ENCODE results near the gene ZNF213. TPM values are rescaled to one million over a fixed set of nuclear protein-coding genes. Genes with fewer than 3 reads are reported as not detected.

Gene ZNF213
- total and polyA plus RNA-seq, 12 donors: 2.6 to 19.5 (median 12.2) TPM

- intact Hi-C loops (cut with DNase I): loop anchor here in 1 of 2 donors (10.0 kb wide), 1 partner anchor 119 kb away; no protein-coding TSS in a partner anchor
- Histone ChIP-seq H3K27ac (no peak overlapping the region), H3K36me3 (replicated peaks in 1 of 2) (no peaks in the 10 kb centered on the region), H3K27me3 (peaks cover 86% of the 10 kb centered on the region), H3K4me3 (no peak overlapping the region), H3K4me1 (replicated peaks in 1 of 2) (peaks cover 0 to 6% of the 10 kb centered on the region in 2 donors), H3K9me3 (replicated peaks in 1 of 3) (no peaks in the 10 kb centered on the region)
- TF ChIP-seq CTCF (IDR thresholded peaks at IDR 0.05) (no peak), POLR2A (IDR thresholded peaks at IDR 0.05) (no peak)
- 8 to 11% (median 10%) methylated on average over 24 of the region's 24 CpGs for WGBS, 4 donors
- no peak for DNase-seq
Measured at GRCh38 chr16:3173892-3174617, 39.2 kb downstream of the ZNF213 start.

- Histone ChIP-seq H3K9me3 (replicated peaks in 1 of 3) (no peaks in the 10 kb centered on the region), H3K27me3 (peaks cover 87% of the 10 kb centered on the region), H3K4me1 (replicated peaks in 1 of 2) (peaks cover 0 to 6% of the 10 kb centered on the region in 2 donors), H3K27ac (no peak overlapping the region), H3K4me3 (no peak overlapping the region), H3K36me3 (replicated peaks in 1 of 2) (no peaks in the 10 kb centered on the region)
- WGBS, 4 donors: 23 to 34% (median 25%) methylated on average over 16 to 28 of the region's 28 CpGs
- intact Hi-C loops (cut with DNase I): loop anchor here in 1 of 2 donors (10.0 kb wide), 1 partner anchor 120 kb away; no protein-coding TSS in a partner anchor
- no peak for TF ChIP-seq CTCF (IDR thresholded peaks at IDR 0.05)
- no peak for DNase-seq
Measured at GRCh38 chr16:3174618-3175148, 39.9 kb downstream of the ZNF213 start.

GRCh38 chr16:3175157-3176093, 40.6 kb downstream of the ZNF213 start:
- peaks cover 0 to 6% of the 10 kb centered on the region in 2 donors for H3K4me1 ChIP-seq (replicated peaks in 1 of 2)
- no peak overlapping the region for H3K4me3 ChIP-seq
- no peaks in the 10 kb centered on the region for H3K36me3 ChIP-seq (replicated peaks in 1 of 2)
- no peak for DNase-seq
- no peak overlapping the region for H3K27ac ChIP-seq
- peaks cover 87% of the 10 kb centered on the region for H3K27me3 ChIP-seq
- WGBS, 4 donors: 10 to 31% (median 20%) methylated on average over 10 to 39 of the region's 39 CpGs
- no peak for TF ChIP-seq POLR2A (IDR thresholded peaks at IDR 0.05)
- no peak for TF ChIP-seq CTCF (IDR thresholded peaks at IDR 0.05)
- intact Hi-C loops (cut with DNase I): loop anchor here in 1 of 2 donors (10.0 kb wide), 1 partner anchor 121 kb away; no protein-coding TSS in a partner anchor
- H3K9me3 ChIP-seq (replicated peaks in 1 of 3): no peaks in the 10 kb centered on the region

GRCh38 chr16:3179651-3180050, 44.8 kb downstream of the ZNF213 start:
- Histone ChIP-seq H3K9me3 (replicated peaks in 1 of 3) (no peaks in the 10 kb centered on the region), H3K27me3 (peaks cover 86% of the 10 kb centered on the region), H3K27ac (no peak overlapping the region), H3K4me1 (replicated peaks in 1 of 2) (peaks cover 0 to 9% of the 10 kb centered on the region in 2 donors), H3K4me3 (no peak overlapping the region), H3K36me3 (replicated peaks in 1 of 2) (no peaks in the 10 kb centered on the region)
- no peak for TF ChIP-seq POLR2A (IDR thresholded peaks at IDR 0.05)
- intact Hi-C loops (cut with DNase I): loop anchor here in 1 of 2 donors (10.0 kb wide), 1 partner anchor 125 kb away; no protein-coding TSS in a partner anchor
- DNase-seq: no peak
- 62 to 76% (median 72%) methylated on average over 2 to 8 of the region's 8 CpGs for WGBS, 4 donors

Data from adrenal gland (tissue), 12 donors.